ENCODE results near the gene ZNF732.
"Not testable (repeated sequence)": the region's sequence is repeated elsewhere in the genome, so short reads cannot be mapped to it uniquely, and the experiment has no call there.

ZNF732 gene

GRCh38 chr4:253936-254756, 51.1 kb downstream of the ZNF732 start:
- DNase-seq (ENCODE audit: low read depth in 2 of 2) = no peak

DNA sequence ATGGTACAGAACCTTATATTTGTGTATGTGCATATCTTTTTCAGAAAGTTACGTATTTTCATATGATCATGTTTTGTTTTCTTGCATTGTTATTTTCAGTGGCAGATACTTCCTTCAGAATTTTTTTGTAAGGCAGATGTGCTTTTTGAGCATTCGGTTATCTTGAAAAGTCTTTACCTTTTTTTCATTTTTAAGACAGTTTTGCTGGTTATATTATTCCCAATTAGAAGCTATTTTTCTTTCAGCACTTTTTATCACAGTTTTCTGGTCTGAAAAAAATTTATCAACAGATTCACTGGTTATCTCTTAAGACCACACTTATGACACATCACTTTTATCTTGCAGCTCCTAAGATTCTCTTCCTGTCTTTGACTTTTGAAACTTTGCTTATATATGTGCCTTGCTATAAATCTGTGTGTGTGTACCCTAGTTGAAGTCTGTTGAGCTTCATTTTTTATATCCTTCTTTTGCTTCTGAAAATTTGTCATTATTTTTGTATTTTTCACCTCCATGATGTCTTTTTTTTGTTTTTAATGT, 53.1 kb downstream of the ZNF732 start:
- DNase-seq (ENCODE audit: low read depth in 2 of 2) = no peak

- DNase-seq (ENCODE audit: low read depth in 2 of 2) = no peak
Measured at GRCh38 chr4:244471-244870, 60.8 kb downstream of the ZNF732 start.

GRCh38 chr4:243426-243825, 61.8 kb downstream of the ZNF732 start:
- no peak for DNase-seq (ENCODE audit: low read depth in 2 of 2)

DNA sequence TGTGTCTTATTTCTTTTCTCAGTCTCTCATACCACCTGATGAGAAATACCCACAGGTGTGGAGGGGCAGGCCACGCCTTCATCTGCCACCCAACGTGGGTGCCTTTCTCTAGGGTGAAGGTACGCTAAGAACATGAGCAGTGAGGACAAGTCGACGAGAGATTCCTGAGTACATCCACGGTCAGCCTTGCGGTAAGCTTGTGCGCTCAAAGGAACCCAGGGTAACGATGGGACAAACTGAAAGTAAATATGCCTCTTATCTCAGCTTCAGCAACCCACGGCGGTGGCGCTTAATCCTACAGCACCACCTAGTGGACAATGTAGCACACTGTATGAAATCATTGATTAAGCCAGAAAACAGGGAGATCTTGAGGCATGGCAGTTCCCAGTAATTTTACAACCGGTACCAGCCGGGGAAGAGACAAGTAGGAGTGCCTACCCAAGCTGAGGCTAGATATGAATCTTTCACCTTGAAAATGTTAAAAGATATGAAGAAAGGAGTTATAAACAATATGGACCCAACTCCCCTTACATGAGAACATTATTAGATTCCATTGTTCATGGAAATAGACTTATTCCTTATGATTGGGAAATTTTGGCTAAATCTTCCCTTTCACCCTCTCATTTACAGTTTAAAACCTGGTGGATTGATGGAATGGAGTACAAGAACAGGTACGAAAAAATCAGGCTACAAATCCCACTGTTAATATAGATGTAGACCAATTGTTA, 63.0 kb downstream of the ZNF732 start:
- peak; percentile 36 to 37 for DNase-seq (ENCODE audit: low read depth in 2 of 2)

DNA sequence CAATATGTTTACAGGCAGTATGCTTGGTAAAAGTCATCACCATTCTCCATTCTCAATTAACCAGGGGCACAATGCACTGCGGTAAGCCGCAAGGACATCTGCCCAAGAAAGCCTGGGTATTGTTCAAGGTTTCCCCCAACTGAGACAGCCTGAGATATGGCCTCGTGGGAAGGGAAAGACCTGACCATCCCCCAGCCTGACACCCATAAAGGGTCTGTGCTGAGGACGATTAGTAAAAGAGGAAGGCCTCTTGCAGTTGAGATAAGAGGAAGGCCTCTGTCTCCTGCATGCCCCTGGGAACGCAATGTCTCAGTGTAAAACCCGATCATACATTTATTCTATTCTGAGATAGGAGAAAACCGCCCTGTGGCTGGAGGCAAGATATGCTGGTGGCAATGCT, 63.9 kb downstream of the ZNF732 start:
- DNase-seq (ENCODE audit: low read depth in 2 of 2) = not testable (repeated sequence)

GRCh38 chr4:236028-236427, 69.2 kb downstream of the ZNF732 start:
- no peak for DNase-seq (ENCODE audit: low read depth in 2 of 2)

- no peak for DNase-seq (ENCODE audit: low read depth in 2 of 2)
Measured at GRCh38 chr4:234178-234577, 71.1 kb downstream of the ZNF732 start.

- DNase-seq (ENCODE audit: low read depth in 2 of 2) = no peak
Measured at GRCh38 chr4:223913-224497, 81.3 kb downstream of the ZNF732 start.
